IPS DF 4.7 (cell line): ENCODE data around the gene BORCS6.
"Not testable (repeated sequence)": the region's sequence is repeated elsewhere in the genome, so short reads cannot be mapped to it uniquely, and the experiment has no call there.

Experiments
- DNase-seq: peaks from one replicate; pipeline ENCODE4 v3.0.0-alpha.2; 2013; ENCODE audit warnings: low spot score; ENCODE audit errors: extremely low read depth

BORCS6 gene

DNA sequence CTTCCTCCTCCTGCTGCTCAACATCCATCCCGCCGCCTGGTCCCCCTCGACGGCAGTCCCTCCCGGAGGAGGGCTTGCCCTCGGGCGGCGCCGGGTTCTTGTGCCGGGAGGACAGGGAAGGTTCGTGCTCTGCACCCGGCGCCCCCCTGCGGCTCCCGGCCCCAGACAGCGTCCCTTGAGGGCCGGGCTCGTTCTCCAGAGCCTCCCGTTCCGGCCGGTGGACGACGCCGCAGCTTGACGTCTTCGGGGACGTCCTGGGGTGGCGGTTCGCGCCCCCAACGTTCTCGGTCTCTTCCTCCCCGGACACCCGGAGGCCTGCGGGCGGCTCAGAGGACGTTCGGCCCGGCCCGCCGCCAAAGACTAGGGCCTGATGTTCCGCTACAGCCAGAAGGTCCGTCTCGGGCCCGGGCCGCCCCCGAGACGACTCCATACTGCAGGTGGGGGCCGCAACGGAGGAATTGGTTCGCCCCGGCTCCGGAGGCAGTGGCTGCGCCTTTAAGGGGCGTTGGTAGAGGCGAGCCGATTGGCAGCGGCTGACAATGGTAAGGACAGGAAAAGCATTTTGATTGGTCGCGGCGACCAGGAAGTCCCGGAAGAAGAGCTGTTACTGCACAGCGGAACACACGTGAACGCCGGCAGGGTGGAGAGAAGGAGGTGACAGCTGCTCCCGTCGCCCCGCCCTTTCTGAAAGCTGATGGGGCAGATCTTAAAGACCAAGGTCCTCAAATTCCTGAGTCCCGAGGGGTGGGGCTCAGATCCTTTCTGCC is at the start of gene BORCS6:
BORCS6 (minus strand) TSS at position 470 of the 767 bp plus-strand sequence; CDS start at position 430, 40 bp downstream.
- peak; percentile 89 for DNase-seq

GRCh38 chr17:8237886-8238285 is 47.9 kb upstream of the BORCS6 start:
- no peak for DNase-seq

GRCh38 chr17:8237175-8237574 is 47.2 kb upstream of the BORCS6 start:
- DNase-seq: no peak

DNA sequence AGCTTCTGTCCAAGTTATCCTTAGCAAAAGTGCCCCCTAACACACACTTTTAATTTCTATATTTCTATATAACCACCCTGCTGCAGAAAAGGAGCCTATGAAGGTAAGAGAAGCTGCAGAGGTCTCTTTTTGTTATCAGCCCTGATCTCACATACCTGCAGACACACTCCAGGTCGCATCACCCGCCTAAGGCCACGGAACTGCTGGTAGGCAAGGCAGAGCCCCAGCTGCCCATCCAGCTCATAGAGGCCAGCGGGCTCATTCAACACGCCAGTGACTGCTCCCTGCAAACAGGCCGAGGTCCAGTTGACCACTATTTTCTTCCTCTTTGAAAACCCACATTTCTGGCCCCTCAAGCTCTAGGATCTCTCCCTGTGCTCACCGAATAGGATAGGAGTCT is 45.7 kb upstream of the BORCS6 start:
- DNase-seq: no peak

- no peak for DNase-seq
Observed at GRCh38 chr17:8234361-8235270, 44.6 kb upstream of the BORCS6 start.

GRCh38 chr17:8231701-8232100 is 41.7 kb upstream of the BORCS6 start:
- no peak for DNase-seq

GRCh38 chr17:8227238-8227581 is 37.2 kb upstream of the BORCS6 start:
- DNase-seq: no peak

GRCh38 chr17:8226536-8227237 is 36.7 kb upstream of the BORCS6 start:
- DNase-seq: no peak

GRCh38 chr17:8225813-8226535 is 36.0 kb upstream of the BORCS6 start:
- DNase-seq: no peak

- no peak for DNase-seq
Observed at GRCh38 chr17:8224891-8225812, 35.2 kb upstream of the BORCS6 start.

DNA sequence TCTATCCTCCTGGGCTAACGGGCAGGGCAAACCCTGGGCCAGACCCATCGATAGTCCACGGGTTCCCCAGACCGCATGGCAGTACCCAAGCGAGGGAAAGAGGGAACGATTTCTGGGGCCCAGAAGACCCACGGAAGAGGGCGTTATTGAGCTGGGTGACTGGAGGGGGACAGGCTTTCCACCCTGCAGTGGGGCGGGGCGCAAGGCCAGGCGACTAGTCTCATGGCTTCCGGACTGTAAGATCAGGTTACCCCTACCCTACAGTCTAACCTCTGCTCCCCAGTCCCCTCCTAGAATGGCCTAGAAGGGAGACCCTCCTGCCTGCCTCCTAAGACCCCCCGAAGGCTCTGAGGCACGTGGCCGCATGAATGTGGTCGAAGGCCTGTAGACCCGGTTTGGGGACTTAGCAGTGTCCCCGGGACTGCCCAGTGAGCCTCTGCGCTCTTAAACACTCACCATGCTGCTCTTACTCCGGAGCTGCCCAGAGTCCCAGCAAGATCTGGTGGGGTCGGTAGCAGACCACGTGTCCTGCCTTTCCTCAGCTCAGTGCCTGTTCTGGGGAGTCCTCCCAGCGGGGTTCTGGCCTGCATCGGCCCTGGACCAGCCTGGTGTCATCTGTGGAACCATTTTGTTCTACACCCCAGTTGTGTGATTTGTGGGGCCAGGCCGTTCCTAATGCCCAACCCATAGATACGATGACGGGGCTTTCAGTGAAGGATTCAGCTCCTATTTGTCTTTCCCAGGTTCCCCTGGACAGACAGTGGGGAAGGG is 33.6 kb upstream of the BORCS6 start:
- no peak for DNase-seq

- DNase-seq: no peak
Observed at GRCh38 chr17:8222630-8223355, 32.8 kb upstream of the BORCS6 start.

DNA sequence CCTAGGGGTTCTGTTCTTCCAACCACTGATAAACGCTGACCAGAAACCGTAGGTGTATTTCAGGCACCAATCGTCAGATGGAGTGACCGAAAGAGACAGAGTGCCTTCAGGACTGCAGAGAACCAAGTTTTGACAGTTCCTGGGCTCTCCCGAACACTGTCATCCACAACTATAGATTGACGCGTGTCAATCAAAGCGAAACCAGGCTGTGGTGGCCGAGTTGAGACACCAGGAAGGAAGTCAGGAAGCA is 32.3 kb upstream of the BORCS6 start:
- DNase-seq: no peak

DNA sequence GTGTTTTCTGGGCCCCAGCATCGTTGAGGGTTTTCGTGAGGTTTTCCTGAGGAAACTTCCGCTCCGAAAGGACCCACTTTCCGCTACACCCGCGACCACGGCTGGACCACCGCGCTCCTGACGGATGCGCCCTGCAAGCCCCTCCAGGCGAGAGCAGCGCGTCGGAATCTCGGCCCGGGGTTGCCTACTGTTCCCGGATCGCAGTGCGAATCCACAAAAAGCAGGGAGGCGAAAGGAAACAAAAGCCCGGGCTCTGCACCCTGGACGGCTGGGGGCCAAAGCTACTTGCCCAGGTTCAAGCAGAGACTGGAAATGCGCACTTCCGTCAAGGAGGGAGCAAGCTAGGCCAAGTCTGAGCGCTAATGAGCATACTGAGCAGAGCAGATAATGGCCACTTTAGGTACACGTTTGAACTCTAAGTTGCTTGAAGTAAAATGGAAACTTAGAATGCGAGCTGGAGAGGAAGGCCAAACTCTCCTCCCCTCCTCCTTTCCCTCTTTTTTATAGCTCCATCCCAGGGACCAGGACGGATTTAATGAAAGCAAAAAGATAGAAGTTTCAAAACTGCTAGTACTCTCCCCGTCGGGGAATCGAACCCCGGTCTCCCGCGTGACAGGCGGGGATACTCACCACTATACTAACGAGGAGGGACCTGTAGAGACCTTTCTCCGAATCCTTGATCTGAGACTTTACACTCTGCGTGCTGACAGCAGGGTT is 31.8 kb upstream of the BORCS6 start:
- no peak for DNase-seq

DNA sequence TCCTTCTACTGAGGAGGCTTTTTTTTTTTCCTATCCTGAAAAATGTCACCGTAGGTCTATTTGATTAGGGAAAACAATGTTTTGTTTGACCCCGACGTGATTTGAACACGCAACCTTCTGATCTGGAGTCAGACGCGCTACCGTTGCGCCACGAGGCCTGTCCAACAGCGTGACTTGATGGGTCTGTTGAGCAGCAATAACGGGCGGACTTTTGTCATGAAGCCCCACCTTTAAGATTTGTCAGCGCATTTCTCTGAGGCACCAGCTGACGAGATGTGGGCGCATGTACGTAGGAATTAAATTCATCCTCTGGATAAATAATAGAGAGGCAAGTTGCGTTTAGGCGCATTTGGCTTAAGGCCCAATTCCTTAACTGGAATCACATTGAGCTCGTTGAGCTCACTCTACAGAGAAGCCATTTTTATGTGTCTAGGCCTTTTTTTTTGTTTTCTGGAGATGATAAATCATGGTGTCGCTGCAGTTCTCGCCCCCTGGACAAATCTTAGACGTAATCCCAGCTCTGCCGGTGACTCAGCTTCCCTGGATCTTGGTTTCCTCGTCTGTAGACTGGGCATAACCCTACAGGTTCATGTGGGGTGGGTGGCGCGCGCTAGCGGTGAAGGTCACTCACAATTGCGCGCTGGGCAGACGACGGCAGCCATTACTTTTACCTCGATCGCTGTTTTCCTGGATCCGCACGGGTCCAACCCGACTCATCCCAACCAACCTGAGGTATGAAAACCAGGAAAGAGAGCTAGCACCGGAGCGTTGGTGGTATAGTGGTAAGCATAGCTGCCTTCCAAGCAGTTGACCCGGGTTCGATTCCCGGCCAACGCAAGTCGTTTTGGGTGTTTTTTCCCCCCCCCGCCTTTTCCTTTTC is 31.0 kb upstream of the BORCS6 start:
- no peak for DNase-seq

DNA sequence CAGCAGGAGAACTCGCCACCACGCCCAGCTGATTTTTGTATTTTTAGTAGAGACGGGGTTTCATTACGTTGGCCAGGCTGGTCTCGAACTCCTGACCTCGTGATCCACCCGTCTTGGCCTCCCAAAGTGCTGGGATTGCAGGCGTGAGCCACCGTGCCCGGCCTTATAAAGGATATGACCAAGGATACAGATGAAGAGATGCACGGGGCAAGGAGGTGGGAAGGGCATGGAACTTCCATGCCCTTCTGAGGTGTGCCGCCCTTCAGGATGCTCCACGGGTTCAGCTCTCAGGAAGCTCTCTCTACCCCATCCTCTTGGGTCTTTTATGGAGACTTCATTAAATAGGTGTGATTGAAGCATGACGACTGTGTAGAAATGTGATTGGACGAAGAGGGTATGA is 24.0 kb upstream of the BORCS6 start:
- not testable (repeated sequence) for DNase-seq
